Stimulated activated CD4-positive, alpha-beta T cell treated with anti-CD3 and anti-CD28 coated beads, Interleukin-4, amount 100 ng/mL, for 48 hours (primary cell): ENCODE results near the gene CRACR2B.
A peak's percentile ranks its signal among the peaks of the same experiment; 100 is the strongest.

Experiments
- DNase-seq, 2 donors: peaks; one replicate each; pipeline ENCODE4 v3.0.0-alpha.2; 2020; ENCODE audit warnings: low read depth in 2 of 2

Gene CRACR2B

GRCh38 chr11:810040-810567, 17.6 kb upstream of the CRACR2B start:
- DNase-seq: no peak

GRCh38 chr11:811446-812245, 16.1 kb upstream of the CRACR2B start:
- DNase-seq: no peak

- no peak for DNase-seq
Observed at GRCh38 chr11:812390-812789, 15.3 kb upstream of the CRACR2B start.

GRCh38 chr11:813072-813455, 14.7 kb upstream of the CRACR2B start:
- DNase-seq: no peak

- no peak for DNase-seq
Observed at GRCh38 chr11:813456-814096, 14.1 kb upstream of the CRACR2B start.

- no peak for DNase-seq
Observed at GRCh38 chr11:815675-816432, 11.9 kb upstream of the CRACR2B start.

GRCh38 chr11:816433-816779, 11.3 kb upstream of the CRACR2B start:
- no peak for DNase-seq

- DNase-seq: no peak
Observed at GRCh38 chr11:818396-819128, 9.2 kb upstream of the CRACR2B start, which contains the start of gene PNPLA2. TSS of gene PNPLA2 (plus strand) at chr11:818914. CDS start at chr11:819719, 805 bp downstream.

- DNase-seq: peak; percentile 87 to 89
Observed at GRCh38 chr11:819129-819931, 8.4 kb upstream of the CRACR2B start.

GRCh38 chr11:819943-820649, 7.6 kb upstream of the CRACR2B start:
- DNase-seq: peak; percentile 88 to 93

- no peak for DNase-seq
Observed at GRCh38 chr11:820655-821511, 6.8 kb upstream of the CRACR2B start.

GRCh38 chr11:821512-822371, 6.0 kb upstream of the CRACR2B start:
- no peak for DNase-seq

GRCh38 chr11:823441-824291, 4.1 kb upstream of the CRACR2B start:
- DNase-seq: no peak

GRCh38 chr11:824292-824880, 3.3 kb upstream of the CRACR2B start:
- no peak for DNase-seq

- DNase-seq: no peak
Observed at GRCh38 chr11:824942-825341, 2.8 kb upstream of the CRACR2B start.

GRCh38 chr11:825366-826226, 2.1 kb upstream of the CRACR2B start:
- no peak for DNase-seq
